K562 (cell line): ENCODE data around the gene KCNG3. TPM values are rescaled to one million over a fixed set of nuclear protein-coding genes. Genes with fewer than 3 reads are reported as not detected.
A peak's percentile ranks its signal among the peaks of the same experiment; 100 is the strongest.

Experiments
- ATAC-seq: fragments of 200-7000 bp; cut with Tn5 transposase; 3 replicates; pipeline ENCODE4 v1.9.1; 2020; ENCODE audit warnings: moderate library complexity
- BruUV-seq: library from RNA; stranded (reverse); fragments of 400-500 nt; replicated peaks from 2 replicates; lab custom pipeline; 2021; lab: Mats Ljungman, UMichigan
- CTCF ChIA-PET: fragments of 300-600 bp; formaldehyde crosslinking; extraction: SDS; loops from one replicate; lab custom pipeline; 2021; ENCODE audit warnings: low intra/inter-chr PET ratio; lab: Yijun Ruan, JAX
- POLR2A ChIA-PET: fragments of 300-600, 350-650 bp; sonication (Branson Sonifier 250); formaldehyde crosslinking; extraction: SDS; loops from one replicate; lab custom pipeline; 2021; ENCODE audit warnings: antibody characterized with exemption, inconsistent platforms; lab: Yijun Ruan, JAX
- DNase-seq, 4 experiments: peaks; one replicate each; pipeline versions ENCODE4 v3.0.0 to v3.0.0-alpha.2; 2011 to 2018; ENCODE audit warnings: low spot score in 3 of 4, mixed read lengths in 3 of 4; ENCODE audit errors: extremely low read depth in 1 of 4
- FAIRE-seq: peaks from 2 replicates; lab custom pipeline; 2011; peaks lifted over from hg19 to GRCh38; lab: Jason Lieb, UNC
- H2AFZ ChIP-seq: 2 replicates; pipeline ENCODE4 v1.6.0; 2011; ENCODE audit warnings: low read depth, low read length, control low read depth, inconsistent platforms
- H3K27ac ChIP-seq: fragments of 200-600 bp; 3 replicates; pipeline ENCODE4 v1.8.0; 2011; ENCODE audit warnings: low read depth, mild to moderate bottlenecking, control low read depth, inconsistent platforms, low read length, moderate library complexity, mixed read lengths; ENCODE audit errors: extremely low read depth
- H3K27me3 ChIP-seq, 2 experiments: fragments of 300-600 bp in 1 of 2; 2 replicates in 1 of 2; 3 replicates in 1 of 2; pipeline versions ENCODE4 v1.6.0 to v1.8.0; 2011; ENCODE audit warnings: inconsistent platforms in 2 of 2, low read length in 2 of 2, mild to moderate bottlenecking in 1 of 2, mixed read lengths in 1 of 2, moderate library complexity in 1 of 2; ENCODE audit not compliant: control insufficient read depth in 2 of 2, insufficient read depth in 2 of 2
- H3K36me3 ChIP-seq: fragments of 300-600 bp; 3 replicates; pipeline ENCODE4 v1.8.0; 2011; ENCODE audit warnings: mild to moderate bottlenecking, low read length, inconsistent platforms; ENCODE audit not compliant: control insufficient read depth, insufficient read depth
- H3K4me1 ChIP-seq, 2 experiments: fragments of 200-600 bp in 1 of 2; replicated peaks in 1 of 2; 2 replicates in 1 of 2; 3 replicates in 1 of 2; pipeline versions ENCODE4 v1.5.1 to v1.8.0; 2011; ENCODE audit warnings: inconsistent platforms in 2 of 2, low read length in 2 of 2, mild to moderate bottlenecking in 1 of 2, mixed read lengths in 1 of 2, moderate library complexity in 1 of 2; ENCODE audit not compliant: control insufficient read depth in 2 of 2, insufficient read depth in 2 of 2
- H3K4me2 ChIP-seq: 2 replicates; pipeline ENCODE4 v1.6.1; 2011; ENCODE audit warnings: low read length, control low read depth, inconsistent platforms, mixed read lengths; ENCODE audit not compliant: insufficient read depth
- H3K4me3 ChIP-seq: fragments of 200-600 bp; sonication (generic), shearing (Covaris generic); 2 replicates; pipeline ENCODE4 v1.5.1; 2016; ENCODE audit warnings: control low read depth, inconsistent platforms
- H3K79me2 ChIP-seq: fragments of 200-600 bp; 3 replicates; pipeline ENCODE4 v1.8.0; 2011; ENCODE audit warnings: low read length, inconsistent platforms; ENCODE audit not compliant: control insufficient read depth, insufficient read depth
- H3K9ac ChIP-seq, 2 experiments: 2 replicates each; pipeline versions ENCODE4 v1.6.0 to v1.6.1; 2011; ENCODE audit warnings: low read depth in 2 of 2, low read length in 2 of 2, control low read depth in 1 of 2, inconsistent platforms in 1 of 2, mild to moderate bottlenecking in 1 of 2, mixed read lengths in 1 of 2; ENCODE audit not compliant: insufficient read depth in 1 of 2
- H3K9me1 ChIP-seq: one replicate; pipeline ENCODE4 v1.6.0; 2011; ENCODE audit warnings: inconsistent platforms, mild to moderate bottlenecking, low read length, moderate library complexity; ENCODE audit not compliant: control insufficient read depth, insufficient read depth
- H3K9me3 ChIP-seq: replicated peaks from 2 replicates; pipeline ENCODE4 v1.5.1; 2011; ENCODE audit warnings: low read depth, low read length, inconsistent platforms; ENCODE audit not compliant: control insufficient read depth, insufficient read depth
- H4K20me1 ChIP-seq: replicated peaks from 2 replicates; pipeline ENCODE4 v1.6.1; 2011; ENCODE audit warnings: low read length, inconsistent platforms, mixed read lengths; ENCODE audit not compliant: control insufficient read depth, insufficient read depth
- WGBS: fragments of 100-300 bp; shearing (Covaris generic); methylation state at CpG from one replicate; pipeline ENCODE4 v1.1.6; 2016; ENCODE audit warnings: low coverage, mixed read lengths; ENCODE audit not compliant: insufficient coverage; ENCODE audit errors: missing lambda C conversion rate; 5-methylcytosine and 5-hydroxymethylcytosine counted together
- in situ Hi-C: fragments of 300-500 bp; cut with MboI; formaldehyde crosslinking; loops from 4 replicates; pipeline ENCODE4 v1.15.0; 2018; ENCODE audit warnings: inconsistent platforms, mixed read lengths
- intact Hi-C: fragments of 100-400 bp; cut with micrococcal nuclease; formaldehyde crosslinking; loops from 2 replicates; pipeline ENCODE4 v1.14.2; 2022
- polyA plus RNA-seq, 8 experiments: library from polyadenylated mRNA; depleted of rRNA in 4 of 8; stranded (reverse) in 5 of 8; unstranded in 3 of 8; fragments of >200 nt; fragmentation: Nextera tagmentation in 2 of 8; fragmentation: Illumina TruSeq in 1 of 8; extraction: Ambion mirVana in 2 of 8; extraction: Trizol in 1 of 8; gene quantifications; 2 replicates each; pipeline versions ENCODE4 v1.2.1 to v1.2.3, GENCODE V29; 2011 to 2014; ENCODE audit warnings: inconsistent platforms in 1 of 8, missing spikeins in 1 of 8
- total RNA-seq, 7 experiments: library from RNA; depleted of rRNA in 6 of 7; stranded (reverse); fragments of >200 nt in 6 of 7; fragmentation: Illumina TruSeq in 2 of 7; extraction: Trizol in 2 of 7; gene quantifications; 2 replicates each; pipeline versions ENCODE4 v1.2.1 to v1.2.3, GENCODE V29; 2011 to 2021; ENCODE audit warnings: low replicate concordance in 1 of 7
- TF ChIP-seq, protein P1 (sequence below): sonication (generic); formaldehyde crosslinking; IDR thresholded peaks from 2 replicates; pipeline ENCODE4 v1.8.1; 2023; ENCODE audit warnings: mild to moderate bottlenecking, missing genetic modification reagents
- TF ChIP-seq, protein P2 (sequence below): fragments of 200-400 bp; formaldehyde crosslinking; IDR thresholded peaks from 2 replicates; pipeline ENCODE4 v1.6.1; 2017; ENCODE audit warnings: mild to moderate bottlenecking, low read depth, low read length, moderate library complexity

The KCNG3 gene
- total and polyA plus RNA-seq, 9 of the 15 experiments (the other 6 are each of a cell fraction or from before 2014, with no cell fraction given): not detected

DNA sequence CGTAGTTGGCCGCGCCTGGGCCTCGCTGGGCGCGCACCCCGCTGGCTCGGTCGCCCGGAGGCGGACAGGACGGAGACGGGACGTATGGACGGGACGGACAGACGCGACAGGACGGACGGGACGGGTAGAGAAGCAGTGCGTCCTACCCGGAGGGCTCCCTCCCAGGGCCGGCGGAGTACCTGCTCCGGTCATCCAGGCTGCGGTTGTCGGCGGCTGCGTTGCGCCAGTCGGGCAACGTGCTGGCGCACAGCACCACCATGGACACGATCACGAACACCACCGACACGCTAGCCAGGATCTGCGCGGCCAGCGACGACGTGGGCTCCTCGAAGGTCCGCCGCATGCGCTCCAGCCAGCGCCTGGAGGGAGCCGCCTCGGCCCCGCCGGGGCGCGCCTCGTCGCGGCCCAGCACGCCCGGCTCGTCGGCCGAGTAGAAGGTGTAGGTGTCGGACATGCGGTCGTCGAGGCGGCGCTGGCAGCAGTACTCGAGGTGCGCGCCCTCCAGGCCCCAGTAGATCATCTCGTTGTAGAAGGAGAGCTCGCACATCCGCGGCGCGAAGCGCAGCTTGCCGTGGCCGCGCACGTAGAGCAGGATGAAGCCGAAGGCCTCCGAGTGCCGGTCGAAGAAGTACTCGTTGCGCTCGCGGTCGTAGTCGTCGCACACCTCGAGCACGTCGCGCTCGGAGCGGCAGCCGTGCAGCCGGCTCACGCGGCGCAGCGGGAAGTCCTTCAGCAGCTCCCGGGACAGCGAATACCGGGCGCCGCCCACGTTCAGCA lies 903 bp downstream of the KCNG3 start:
- H3K4me3 ChIP-seq: no peak overlapping the region
- no TSS peak for BruUV-seq
- no peak overlapping the region for H3K9ac ChIP-seq
- no peak for ATAC-seq
- H3K4me2 ChIP-seq: no peak overlapping the region
- CTCF ChIA-PET: no interaction called here
- 91% methylated on average over 39 of the region's 111 CpGs for WGBS
- no peaks in the 10 kb centered on the region for H4K20me1 ChIP-seq
- no peaks in the 10 kb centered on the region for H3K9me1 ChIP-seq
- DNase-seq: no peak
- peaks cover 6 to 23% of the 10 kb centered on the region in 2 experiments; a peak in 4 of 5 replicates for H3K27me3 ChIP-seq
- H2AFZ ChIP-seq: no peak overlapping the region
- TF ChIP-seq, protein P1, sequence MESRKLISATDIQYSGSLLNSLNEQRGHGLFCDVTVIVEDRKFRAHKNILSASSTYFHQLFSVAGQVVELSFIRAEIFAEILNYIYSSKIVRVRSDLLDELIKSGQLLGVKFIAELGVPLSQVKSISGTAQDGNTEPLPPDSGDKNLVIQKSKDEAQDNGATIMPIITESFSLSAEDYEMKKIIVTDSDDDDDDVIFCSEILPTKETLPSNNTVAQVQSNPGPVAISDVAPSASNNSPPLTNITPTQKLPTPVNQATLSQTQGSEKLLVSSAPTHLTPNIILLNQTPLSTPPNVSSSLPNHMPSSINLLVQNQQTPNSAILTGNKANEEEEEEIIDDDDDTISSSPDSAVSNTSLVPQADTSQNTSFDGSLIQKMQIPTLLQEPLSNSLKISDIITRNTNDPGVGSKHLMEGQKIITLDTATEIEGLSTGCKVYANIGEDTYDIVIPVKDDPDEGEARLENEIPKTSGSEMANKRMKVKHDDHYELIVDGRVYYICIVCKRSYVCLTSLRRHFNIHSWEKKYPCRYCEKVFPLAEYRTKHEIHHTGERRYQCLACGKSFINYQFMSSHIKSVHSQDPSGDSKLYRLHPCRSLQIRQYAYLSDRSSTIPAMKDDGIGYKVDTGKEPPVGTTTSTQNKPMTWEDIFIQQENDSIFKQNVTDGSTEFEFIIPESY: peak; percentile 74
- TF ChIP-seq, protein P2, sequence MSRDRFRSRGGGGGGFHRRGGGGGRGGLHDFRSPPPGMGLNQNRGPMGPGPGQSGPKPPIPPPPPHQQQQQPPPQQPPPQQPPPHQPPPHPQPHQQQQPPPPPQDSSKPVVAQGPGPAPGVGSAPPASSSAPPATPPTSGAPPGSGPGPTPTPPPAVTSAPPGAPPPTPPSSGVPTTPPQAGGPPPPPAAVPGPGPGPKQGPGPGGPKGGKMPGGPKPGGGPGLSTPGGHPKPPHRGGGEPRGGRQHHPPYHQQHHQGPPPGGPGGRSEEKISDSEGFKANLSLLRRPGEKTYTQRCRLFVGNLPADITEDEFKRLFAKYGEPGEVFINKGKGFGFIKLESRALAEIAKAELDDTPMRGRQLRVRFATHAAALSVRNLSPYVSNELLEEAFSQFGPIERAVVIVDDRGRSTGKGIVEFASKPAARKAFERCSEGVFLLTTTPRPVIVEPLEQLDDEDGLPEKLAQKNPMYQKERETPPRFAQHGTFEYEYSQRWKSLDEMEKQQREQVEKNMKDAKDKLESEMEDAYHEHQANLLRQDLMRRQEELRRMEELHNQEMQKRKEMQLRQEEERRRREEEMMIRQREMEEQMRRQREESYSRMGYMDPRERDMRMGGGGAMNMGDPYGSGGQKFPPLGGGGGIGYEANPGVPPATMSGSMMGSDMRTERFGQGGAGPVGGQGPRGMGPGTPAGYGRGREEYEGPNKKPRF: no peak
- TF ChIP-seq, all 486 proteins: peak for 1
- intact Hi-C loops: no loop called here
- Histone ChIP-seq H3K79me2 (no peaks in the 10 kb centered on the region), H3K4me1 (peaks cover 0 to 17% of the 10 kb centered on the region in 2 experiments; a peak in 2 of 5 replicates), H3K36me3 (no peaks in the 10 kb centered on the region), H3K27ac (no peak overlapping the region), H3K9me3 (no peaks in the 10 kb centered on the region)
- no peak for FAIRE-seq
- POLR2A ChIA-PET: no interaction called here
- in situ Hi-C loops: no loop called here
